NCI-H2196 treated with DMSO at 0.1 percent for 48 hours (cell line): Measurements from ENCODE around the gene HS3ST4.
"Not testable (repeated sequence)": the region's sequence is repeated elsewhere in the genome, so short reads cannot be mapped to it uniquely, and the experiment has no call there.

Source experiments
- DNase-seq: peaks from one replicate; lab custom pipeline; 2025; ENCODE audit not compliant: unreplicated experiment; lab: John Stamatoyannopoulos, UW

HS3ST4 gene

DNA sequence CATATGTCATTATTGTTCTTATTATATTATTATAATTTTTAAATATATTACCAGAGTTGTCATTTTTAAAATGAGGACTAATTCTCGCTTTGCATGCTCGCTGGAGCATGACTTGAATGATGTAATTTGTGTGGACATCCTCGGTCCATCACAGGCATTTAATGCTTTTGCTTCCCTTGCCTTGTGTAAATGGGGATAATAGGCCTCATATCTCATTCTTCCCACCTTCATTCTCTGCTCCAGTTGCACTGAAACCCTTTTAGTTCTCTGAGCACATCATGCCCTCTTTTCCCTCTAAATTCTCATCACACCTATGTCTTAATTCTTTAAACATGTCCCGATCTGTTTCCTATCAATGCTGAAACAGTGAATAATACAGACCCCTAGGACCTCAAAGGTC is 285.4 kb downstream of the HS3ST4 start:
- DNase-seq = no peak

DNA sequence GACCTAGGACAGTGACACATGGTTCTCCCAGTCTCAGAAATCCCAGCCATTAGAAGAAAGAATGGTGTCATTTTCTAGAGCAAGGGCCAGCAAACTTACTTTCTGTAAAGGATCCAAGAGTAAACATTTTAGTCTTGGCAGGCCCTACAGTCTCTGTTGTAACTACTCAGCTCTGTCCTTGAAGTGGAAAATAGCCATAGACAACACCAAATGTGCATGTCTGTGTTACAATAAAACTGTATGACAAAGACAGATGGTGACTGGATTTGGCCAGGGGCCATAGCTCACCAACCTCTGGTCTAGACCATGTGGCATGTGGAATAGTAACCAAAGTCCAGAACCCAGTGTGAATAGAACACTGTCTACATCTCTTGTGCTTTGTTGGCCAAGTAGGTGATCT is 286.5 kb downstream of the HS3ST4 start:
- DNase-seq = no peak

DNA sequence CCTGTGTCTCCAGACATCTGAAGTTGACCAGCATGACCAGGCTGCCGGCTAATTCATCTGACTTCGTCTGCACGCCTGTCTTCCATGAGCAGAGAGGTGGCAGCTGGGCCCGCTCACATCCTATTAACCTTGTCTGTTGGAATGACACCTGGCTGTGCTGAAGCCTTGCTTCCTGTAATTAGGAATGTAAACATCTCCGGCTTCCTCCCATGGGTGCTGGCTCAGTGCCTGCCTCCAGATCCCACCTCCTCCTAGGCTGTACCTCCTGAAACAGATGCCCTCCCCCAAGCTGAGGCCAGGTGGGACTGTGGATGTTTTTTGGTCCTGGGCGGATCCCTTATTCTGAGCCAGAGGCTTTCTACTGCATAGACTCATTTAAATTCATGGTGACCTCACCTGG is 296.3 kb downstream of the HS3ST4 start:
- DNase-seq = no peak

DNA sequence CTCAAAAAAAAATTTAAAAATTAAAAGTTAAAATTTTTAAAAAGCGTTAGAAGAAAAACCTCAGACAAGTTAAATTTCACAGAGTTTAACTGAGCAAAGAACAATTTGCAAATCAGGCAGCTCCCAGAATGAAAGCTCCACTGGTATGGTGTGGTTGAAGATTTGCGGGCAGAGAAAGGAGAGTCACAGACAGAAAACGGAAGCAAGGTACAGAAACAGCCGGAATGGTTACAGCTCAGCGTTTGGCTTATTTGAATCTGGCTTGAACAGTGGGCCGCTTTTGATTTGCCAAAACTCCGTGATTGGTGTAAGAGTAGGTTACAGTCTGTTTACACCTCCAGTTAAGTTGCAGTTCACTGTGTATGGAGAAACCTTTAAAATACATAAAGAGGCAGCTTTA is 297.1 kb downstream of the HS3ST4 start:
- no peak for DNase-seq

DNA sequence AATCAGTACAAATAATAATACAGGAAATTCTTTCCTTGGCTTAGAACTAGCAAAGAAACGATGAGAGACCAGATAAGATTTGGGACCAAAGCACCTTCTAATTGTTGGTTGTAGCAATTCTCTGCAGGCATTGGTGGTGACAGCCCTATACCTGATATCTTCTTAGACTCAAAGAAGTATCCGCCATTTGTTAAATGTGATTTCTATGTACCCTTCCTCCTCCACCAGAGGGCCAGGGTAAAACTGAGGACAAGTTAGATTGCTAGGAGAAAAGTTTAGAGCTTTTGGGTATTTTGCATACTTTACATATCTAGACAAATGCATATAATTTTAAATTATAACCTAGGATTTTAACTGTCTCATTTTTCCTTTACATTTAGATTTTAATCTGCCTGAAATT is 304.3 kb downstream of the HS3ST4 start:
- no peak for DNase-seq

DNA sequence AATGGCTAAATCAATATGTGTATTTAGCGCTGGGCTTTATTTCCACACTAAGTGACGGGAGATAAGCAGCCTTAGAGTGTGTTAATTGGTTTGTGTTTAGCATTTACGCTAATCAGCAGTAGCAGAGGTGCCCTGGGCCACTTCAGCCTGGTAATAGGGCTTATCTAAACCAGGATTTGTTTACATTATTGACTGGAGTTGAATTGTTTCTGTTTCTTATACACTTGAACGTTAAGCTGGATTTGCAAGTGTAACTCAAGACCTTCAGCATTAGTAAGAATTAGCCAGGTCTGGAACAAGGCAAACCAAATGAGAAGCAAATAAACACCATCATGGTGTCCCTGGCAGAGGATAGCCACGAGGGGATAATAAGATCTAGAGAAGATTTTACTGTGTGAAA is 313.6 kb downstream of the HS3ST4 start:
- no peak for DNase-seq

DNA sequence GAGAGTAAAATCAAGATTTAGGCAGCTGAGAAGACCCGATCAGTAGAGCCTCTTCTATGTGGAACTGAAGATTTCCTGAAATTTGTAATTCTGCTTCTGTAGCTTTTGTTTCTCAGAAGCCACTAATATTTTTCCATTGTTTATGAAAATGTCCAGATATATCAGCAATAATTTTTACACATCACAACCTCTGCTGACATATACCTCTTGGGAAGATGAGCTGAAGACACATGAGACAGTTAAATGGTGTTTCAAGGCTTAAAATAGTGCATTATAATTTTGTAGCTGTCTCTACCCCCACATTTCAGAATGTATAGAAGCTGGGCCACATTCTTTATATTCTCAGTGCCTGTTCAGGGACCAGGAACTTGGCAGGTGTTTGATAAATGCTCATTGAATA is 320.6 kb downstream of the HS3ST4 start:
- no peak for DNase-seq

DNA sequence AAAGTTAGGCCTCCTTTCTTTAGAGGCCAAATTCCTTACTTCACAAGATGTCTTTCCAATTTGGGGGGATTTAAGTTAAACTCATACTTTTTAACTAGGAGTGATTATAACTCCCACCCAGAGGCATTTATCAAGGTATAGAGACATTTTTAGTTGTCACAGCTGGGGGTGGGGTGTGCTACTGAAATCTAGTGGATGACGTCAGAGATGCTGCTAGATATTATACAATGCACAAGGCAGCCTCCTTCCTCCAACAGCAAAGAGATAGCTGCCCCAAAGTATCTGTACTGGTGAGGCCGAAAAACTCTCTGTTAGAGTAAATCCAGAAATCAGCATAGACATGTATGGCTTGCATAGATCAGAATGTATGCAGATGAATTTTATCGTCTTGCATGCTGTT is 324.0 kb downstream of the HS3ST4 start:
- no peak for DNase-seq

DNA sequence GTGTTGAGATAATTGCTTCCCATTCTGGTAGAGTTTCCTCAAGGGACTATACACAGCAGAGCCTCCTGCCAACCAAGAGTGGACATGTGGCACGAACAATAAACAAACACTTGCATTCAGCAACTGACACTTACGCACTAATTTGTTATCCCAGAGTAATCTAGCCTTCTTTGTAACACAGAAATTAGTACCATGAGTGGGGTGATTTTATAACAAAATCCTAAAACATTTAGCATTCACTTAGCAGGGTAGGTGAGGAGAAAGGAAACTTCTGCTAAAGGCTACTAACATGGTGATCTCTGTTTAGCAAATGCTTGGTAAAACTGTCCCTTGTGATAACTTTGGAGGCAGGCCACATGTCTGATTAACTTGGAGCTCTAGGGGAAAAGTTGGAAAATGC is 325.2 kb downstream of the HS3ST4 start:
- DNase-seq = no peak

DNA sequence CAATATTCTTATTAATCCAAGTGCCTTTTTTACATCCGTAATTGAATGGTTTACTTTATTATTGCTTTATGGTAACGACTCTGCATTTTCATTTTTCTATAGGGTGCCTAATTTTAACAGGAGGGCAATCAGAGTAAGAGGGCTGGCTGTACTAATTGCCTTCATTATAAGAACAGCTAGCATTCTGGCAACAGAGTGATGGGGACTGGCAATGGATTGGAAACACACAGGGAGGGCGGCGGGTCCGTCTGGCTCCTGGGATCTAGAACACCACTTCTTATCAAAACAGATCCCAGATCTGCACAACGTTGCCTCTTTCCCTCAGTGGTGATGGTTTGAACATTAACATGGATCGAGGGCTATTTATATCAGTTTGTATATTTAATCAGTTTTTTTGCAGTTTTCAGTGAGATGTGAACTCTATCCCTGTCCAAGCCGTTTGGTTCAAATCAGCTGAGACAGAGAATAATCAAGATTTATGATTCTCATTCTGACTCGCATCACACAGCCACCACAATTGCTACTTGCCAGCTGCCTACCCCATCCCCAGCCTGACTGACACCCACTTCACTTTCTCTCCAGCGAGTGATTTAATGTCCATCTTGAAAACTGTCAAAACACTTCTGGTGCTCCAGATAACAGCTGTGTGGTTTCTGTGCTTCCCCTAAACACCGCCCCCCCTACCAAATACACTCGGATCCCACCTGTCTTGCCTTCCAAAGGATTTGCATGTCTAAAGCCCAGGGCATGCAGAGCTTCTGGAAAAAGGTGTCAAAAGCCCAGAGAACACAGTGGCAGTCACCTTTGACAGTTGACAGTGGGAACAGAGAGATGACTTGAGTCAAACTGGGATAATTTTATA is 327.9 kb downstream of the HS3ST4 start:
- no peak for DNase-seq

DNA sequence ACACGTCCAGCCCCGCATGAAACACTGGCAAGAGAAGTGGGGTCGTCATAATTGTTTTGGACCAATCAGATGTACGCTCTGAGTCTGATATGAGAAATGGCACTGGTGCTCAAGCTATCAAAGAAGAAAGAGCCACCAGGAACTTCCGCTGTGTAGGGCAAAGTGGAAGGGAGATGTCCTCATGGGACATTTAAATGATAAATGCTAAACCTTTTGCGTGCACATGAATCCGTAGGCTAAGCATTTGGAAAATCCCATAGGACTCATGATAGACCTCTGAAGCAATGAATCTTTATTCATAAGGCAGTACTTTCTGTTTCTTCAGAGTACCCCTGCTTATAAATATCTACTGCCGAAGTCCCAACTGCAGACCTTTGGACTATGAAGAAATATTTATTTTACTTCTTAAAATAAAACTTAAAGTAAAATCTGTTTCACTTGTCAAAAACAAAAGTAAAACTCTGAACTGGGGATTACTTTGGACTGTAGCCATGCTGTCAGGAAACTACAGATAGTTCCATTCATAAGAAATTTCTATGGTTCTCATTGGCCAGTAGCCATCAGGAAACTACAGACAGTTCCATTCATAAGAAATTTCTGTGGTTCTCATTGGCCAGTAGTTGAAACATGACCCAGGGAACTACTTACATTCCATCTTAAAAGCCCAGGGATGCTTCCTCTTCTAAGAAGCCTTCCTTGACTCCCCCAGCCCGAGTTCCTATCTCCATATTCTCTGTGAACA is 335.1 kb downstream of the HS3ST4 start:
- no peak for DNase-seq

DNA sequence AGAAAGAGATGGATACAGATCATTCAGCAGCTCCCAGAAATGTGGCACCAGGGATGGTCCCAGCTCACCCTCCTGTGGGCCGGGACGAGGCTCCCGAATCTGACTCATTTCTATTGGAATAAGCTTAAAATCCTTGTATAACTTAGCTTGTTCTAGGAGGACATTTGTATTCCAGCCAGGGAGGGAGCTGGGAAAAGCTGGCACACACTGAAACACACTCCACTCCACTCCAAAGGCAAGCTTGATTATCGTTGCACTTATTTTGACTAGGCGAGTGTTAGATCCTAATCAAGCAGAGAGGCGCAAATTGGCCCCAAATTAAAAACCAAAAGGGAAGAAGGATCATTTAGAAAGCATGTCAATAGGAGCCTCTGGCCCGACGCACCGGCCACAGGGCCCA is 339.5 kb downstream of the HS3ST4 start:
- DNase-seq = no peak

DNA sequence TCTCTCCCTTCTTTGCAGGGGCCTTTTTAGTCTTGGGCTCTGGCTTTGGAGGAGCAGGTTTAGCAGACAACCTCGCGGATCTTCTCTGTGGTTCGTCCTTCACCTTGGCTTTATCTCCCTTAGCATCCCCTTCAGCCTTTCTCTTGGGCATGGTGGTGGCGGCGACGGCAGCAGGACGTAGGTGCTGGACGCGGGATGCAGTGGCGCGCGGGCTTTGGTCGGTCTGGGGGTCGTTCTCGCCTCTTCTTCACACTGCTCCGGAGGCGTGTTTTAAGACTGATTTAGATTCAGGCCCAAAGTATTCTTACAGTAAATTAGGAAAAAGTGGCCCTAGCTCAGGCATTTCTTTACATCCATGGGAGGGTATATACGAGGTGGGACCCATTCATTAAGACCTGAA is 340.9 kb downstream of the HS3ST4 start:
- DNase-seq = not testable (repeated sequence)

DNA sequence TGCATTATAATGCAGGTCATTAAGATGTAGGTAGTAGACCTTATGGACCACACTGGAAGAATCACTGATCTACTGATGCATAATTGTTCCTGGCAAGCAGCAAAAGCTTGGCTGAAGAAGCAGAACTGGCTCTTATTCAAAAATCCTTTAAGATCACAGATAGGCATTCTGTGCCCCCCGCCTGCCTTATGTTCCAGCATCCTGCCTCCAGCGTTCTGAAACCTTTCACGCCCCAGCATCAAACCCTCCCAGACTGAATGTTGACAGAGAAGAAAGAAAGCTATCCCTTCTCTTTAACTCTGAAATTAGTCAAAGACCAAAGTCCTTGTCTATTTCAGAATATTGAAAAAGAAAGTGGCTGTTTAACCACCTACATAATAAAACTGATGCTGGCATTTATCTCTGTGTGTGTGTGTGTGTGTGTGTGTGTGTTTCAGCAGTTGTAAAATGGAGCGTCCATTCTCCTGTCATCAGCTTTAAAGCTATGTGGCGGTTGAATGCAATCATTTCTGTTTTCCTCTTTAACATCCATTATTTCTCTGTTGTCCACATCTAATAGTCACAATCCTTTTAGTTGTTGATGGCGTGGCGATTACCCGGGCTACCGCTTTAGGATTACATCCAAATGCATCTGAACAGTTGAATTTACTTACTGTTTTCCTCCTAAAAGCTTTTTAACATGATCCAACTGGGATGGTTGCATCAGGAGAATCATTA is 350.4 kb downstream of the HS3ST4 start:
- DNase-seq = no peak

DNA sequence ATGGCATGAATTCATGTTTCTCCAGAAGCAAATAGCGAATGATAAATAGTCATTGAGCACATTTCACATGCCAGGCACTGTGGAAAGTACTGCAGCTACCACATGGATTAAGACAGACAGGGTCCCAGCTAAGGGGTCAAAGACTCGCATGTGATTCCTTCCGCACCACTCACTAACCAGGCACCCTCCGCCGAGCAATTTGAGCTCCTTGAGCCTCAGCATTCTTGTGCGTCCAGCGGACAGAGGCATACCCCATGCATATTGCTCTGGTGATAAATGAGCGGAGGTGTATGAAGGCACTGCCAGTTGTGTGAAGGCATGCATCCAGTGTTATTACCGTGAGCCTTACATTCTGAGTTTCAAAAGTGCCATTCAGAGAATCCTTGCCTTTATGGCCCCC is 358.7 kb downstream of the HS3ST4 start:
- no peak for DNase-seq

DNA sequence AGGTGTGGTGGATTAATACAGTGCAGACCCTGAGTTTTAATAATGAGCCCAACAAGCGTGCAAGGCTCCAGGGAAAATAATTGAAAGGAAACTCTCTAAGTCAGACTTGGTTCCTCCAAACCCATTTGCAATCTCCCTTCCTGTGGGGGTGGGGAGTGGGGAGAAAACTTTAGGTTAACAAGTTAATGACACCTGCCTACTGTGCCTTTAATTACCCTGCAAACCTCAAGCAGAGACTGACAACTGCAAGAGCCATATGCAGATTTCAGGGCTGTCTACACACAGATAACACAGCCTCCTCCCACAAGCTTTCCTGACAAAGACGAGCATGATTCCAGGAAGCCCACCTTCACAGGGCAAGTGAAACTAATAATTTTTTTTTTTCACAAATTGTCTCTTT is 359.3 kb downstream of the HS3ST4 start:
- no peak for DNase-seq

DNA sequence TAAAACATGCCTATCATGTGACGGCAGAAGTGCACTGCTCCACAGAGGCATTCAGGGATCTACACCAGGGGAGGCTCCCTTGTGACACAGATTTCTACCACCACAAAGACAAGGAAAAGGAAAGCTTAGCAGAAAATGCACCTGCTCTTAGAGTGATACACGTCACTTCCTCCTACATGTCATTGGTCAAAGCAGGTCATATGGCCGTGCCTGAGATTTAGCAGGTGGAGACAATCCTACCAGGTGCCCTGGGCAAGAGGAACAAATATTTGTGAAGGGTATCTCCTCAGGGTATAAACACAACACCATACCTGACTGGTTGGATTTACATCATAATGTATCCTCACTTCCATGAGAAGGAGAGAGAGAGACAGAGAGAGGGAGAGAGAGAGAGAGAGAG is 362.1 kb downstream of the HS3ST4 start:
- no peak for DNase-seq

DNA sequence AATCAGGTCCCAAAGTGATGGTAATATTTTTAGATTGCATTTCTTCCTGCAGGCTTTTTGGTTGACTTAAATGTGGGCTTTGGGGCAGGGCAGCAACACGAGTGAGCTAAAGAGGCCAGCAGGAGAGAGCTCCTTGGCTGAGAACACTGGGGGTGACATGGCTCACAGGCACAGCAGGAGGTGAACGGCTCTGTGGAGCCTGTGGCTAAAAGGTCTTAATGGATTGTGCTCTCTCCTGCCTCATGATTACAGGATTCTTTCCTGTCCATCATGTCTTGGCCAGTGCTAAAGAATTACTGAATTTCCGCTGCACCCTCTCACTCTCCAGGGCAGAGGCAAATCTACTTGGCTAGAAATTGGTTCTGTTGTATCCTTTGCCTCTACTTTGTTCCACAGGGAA is 366.6 kb downstream of the HS3ST4 start:
- DNase-seq = no peak

DNA sequence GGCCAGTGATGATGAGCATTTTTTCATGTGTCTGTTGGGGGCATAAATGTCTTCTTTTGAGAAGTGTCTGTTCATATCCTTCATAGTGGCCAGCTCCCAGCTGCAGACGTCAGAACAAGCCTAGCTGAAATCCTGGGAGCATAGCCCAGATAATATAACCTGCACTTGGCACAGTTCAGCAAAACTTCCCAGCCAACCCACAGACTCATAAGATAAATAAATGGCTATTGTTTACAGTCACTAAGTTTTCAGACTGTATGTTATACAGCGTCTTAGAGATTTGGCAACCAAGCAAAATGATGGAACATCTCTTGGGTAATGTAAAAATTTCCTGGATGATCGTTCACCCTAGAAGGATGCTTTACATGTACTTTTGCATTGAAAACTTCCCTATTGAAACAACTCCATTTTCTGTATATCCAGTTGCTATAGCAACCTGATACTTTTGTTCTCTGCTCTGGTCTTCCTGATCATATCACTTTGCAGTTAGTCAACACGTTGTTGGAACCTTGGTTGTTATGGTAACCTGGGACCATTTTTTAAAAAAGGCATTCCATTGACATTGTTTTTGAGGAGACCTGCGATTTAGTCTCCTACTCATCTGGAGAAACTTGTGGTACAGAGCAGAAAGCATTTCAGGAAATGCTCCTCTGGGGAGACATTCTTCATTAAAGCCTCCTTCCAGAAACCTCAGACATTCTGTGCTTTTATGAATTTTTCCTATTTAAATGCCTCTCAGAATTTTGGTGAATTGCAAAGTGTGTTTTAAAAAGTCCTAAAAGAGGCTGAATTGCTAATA is 378.7 kb downstream of the HS3ST4 start:
- DNase-seq = no peak

DNA sequence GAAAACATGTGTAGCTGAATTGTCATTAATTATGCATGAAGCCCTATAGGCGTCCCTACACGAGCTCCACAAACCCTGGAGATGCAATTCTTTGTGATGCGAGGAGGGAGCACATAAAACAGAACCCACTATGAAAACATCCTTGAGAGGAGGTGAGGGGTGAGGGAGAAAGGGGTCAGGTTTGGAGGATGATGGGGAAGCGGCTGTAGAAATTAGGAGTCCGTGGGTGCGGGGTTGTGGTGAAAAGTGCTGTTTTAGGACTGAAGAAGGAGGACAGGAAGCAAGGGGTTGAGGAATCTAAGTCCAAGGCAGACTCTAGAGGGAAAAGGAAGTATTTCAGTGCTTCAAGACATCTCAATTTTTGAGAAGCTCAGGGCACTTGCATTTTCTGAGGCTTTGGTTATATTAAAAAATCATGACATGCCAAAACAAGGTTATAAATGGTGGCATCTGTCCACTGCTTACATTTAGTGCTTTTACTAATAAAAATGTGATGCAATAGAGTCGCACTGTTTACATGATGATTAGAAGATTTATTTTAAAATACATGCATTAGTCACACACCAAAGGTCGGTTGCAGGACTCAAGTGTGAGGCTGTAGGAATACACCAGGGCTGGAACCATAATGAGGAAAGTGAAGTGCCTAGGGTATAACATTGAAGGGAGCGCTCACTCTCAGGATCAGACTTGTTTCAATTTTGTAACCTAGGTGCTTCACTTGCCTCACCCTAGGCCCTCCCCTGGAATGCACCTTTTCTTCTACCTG is 379.5 kb downstream of the HS3ST4 start:
- DNase-seq = no peak
